Liver (tissue), 3 donors: ENCODE measurements around the gene MPP1.

Source experiments
- FOXA1 ChIP-seq: IDR thresholded peaks from 2 replicates; pipeline ENCODE4 v1.6.1; 2016; ENCODE audit warnings: antibody characterized with exemption
- GABPA ChIP-seq, 2 donors: IDR thresholded peaks in 1 of 2; conservative IDR thresholded peaks in 1 of 2; 2 replicates each; pipeline ENCODE4 v1.6.1; 2016; ENCODE audit warnings: antibody characterized with exemption in 2 of 2, mild to moderate bottlenecking in 1 of 2, moderate library complexity in 1 of 2
- JUND ChIP-seq, 2 donors: IDR thresholded peaks; 2 replicates each; pipeline ENCODE4 v1.6.1; 2016; ENCODE audit warnings: antibody characterized with exemption in 2 of 2
- NR2F2 ChIP-seq: IDR thresholded peaks from 2 replicates; pipeline ENCODE4 v1.6.1; 2016; ENCODE audit warnings: antibody characterized with exemption
- RAD21 ChIP-seq, 2 donors: IDR thresholded peaks; 2 replicates each; pipeline ENCODE4 v1.6.1; 2016; ENCODE audit warnings: antibody characterized with exemption in 2 of 2, mild to moderate bottlenecking in 2 of 2
- RXRA ChIP-seq, 2 donors: IDR thresholded peaks; 2 replicates each; pipeline ENCODE4 v1.6.1; 2017 to 2018; ENCODE audit warnings: antibody characterized with exemption in 2 of 2, mild to moderate bottlenecking in 1 of 2
- TAF1 ChIP-seq: conservative IDR thresholded peaks from 2 replicates; pipeline ENCODE4 v1.6.1; 2016; ENCODE audit warnings: antibody characterized with exemption, mild to moderate bottlenecking
- TF ChIP-seq, protein P1 (sequence below): IDR thresholded peaks from 2 replicates; pipeline ENCODE4 v1.6.1; 2016; ENCODE audit warnings: antibody characterized with exemption
- TF ChIP-seq, protein P2 (sequence below): fragments of 150-350 bp; IDR thresholded peaks from 2 replicates; pipeline ENCODE4 v1.5.1; 2017; ENCODE audit warnings: improper control_type of control experiment, low read depth, low read length; ENCODE audit not compliant: missing input control
- TF ChIP-seq, protein P3 (sequence below): IDR thresholded peaks from 2 replicates; pipeline ENCODE4 v1.6.1; 2016; ENCODE audit warnings: antibody characterized with exemption
- TF ChIP-seq, protein P4 (sequence below): IDR thresholded peaks from 2 replicates; pipeline ENCODE4 v1.6.1; 2016; ENCODE audit warnings: antibody characterized with exemption, mild to moderate bottlenecking
- TF ChIP-seq, protein P5 (sequence below): IDR thresholded peaks from 2 replicates; pipeline ENCODE4 v1.6.1; 2016; ENCODE audit warnings: antibody characterized with exemption
- donor health status: healthy.
- donor health status: healthy.

DNA sequence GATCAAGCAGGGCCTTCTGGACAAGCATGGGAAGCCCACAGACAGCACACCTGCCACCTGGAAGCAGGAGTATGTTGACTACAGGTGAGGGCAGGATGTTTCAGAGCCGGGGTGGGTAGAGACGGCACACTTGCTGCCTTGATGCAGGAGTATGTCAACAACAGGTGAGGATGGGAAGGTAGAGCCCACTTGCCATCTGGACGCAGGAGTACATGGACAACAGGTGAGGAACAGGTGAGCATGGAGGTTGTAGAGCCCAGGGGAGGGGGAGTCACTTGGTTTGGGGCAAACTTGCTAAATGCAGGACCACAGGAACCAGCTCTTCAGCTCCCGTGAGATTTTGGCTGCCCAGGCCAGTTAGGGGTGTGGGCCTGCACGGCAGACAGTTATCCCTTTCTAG, 30.7 kb downstream of the MPP1 start:
- TF ChIP-seq, protein P1, sequence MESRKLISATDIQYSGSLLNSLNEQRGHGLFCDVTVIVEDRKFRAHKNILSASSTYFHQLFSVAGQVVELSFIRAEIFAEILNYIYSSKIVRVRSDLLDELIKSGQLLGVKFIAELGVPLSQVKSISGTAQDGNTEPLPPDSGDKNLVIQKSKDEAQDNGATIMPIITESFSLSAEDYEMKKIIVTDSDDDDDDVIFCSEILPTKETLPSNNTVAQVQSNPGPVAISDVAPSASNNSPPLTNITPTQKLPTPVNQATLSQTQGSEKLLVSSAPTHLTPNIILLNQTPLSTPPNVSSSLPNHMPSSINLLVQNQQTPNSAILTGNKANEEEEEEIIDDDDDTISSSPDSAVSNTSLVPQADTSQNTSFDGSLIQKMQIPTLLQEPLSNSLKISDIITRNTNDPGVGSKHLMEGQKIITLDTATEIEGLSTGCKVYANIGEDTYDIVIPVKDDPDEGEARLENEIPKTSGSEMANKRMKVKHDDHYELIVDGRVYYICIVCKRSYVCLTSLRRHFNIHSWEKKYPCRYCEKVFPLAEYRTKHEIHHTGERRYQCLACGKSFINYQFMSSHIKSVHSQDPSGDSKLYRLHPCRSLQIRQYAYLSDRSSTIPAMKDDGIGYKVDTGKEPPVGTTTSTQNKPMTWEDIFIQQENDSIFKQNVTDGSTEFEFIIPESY, result no peak
- TF ChIP-seq, protein P2, sequence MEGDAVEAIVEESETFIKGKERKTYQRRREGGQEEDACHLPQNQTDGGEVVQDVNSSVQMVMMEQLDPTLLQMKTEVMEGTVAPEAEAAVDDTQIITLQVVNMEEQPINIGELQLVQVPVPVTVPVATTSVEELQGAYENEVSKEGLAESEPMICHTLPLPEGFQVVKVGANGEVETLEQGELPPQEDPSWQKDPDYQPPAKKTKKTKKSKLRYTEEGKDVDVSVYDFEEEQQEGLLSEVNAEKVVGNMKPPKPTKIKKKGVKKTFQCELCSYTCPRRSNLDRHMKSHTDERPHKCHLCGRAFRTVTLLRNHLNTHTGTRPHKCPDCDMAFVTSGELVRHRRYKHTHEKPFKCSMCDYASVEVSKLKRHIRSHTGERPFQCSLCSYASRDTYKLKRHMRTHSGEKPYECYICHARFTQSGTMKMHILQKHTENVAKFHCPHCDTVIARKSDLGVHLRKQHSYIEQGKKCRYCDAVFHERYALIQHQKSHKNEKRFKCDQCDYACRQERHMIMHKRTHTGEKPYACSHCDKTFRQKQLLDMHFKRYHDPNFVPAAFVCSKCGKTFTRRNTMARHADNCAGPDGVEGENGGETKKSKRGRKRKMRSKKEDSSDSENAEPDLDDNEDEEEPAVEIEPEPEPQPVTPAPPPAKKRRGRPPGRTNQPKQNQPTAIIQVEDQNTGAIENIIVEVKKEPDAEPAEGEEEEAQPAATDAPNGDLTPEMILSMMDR, result no peak
- TF ChIP-seq GABPA (IDR thresholded peaks at IDR 0.05 in 1 of 2, conservative IDR thresholded peaks at IDR 0.05 in 1 of 2), result no peak
- no peak for TF ChIP-seq RXRA (IDR thresholded peaks at IDR 0.05)
- TF ChIP-seq NR2F2, result no peak
- TF ChIP-seq, protein P3, sequence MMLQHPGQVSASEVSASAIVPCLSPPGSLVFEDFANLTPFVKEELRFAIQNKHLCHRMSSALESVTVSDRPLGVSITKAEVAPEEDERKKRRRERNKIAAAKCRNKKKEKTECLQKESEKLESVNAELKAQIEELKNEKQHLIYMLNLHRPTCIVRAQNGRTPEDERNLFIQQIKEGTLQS, result no peak
- TF ChIP-seq TAF1, result no peak
- TF ChIP-seq RAD21 (IDR thresholded peaks at IDR 0.05), result no peak
- no peak for TF ChIP-seq FOXA1
- TF ChIP-seq, protein P4, sequence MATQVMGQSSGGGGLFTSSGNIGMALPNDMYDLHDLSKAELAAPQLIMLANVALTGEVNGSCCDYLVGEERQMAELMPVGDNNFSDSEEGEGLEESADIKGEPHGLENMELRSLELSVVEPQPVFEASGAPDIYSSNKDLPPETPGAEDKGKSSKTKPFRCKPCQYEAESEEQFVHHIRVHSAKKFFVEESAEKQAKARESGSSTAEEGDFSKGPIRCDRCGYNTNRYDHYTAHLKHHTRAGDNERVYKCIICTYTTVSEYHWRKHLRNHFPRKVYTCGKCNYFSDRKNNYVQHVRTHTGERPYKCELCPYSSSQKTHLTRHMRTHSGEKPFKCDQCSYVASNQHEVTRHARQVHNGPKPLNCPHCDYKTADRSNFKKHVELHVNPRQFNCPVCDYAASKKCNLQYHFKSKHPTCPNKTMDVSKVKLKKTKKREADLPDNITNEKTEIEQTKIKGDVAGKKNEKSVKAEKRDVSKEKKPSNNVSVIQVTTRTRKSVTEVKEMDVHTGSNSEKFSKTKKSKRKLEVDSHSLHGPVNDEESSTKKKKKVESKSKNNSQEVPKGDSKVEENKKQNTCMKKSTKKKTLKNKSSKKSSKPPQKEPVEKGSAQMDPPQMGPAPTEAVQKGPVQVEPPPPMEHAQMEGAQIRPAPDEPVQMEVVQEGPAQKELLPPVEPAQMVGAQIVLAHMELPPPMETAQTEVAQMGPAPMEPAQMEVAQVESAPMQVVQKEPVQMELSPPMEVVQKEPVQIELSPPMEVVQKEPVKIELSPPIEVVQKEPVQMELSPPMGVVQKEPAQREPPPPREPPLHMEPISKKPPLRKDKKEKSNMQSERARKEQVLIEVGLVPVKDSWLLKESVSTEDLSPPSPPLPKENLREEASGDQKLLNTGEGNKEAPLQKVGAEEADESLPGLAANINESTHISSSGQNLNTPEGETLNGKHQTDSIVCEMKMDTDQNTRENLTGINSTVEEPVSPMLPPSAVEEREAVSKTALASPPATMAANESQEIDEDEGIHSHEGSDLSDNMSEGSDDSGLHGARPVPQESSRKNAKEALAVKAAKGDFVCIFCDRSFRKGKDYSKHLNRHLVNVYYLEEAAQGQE, result no peak
- TF ChIP-seq JUND (IDR thresholded peaks at IDR 0.05), result no peak
- TF ChIP-seq, protein P5, sequence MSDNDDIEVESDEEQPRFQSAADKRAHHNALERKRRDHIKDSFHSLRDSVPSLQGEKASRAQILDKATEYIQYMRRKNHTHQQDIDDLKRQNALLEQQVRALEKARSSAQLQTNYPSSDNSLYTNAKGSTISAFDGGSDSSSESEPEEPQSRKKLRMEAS, result no peak
